ENCODE results near the gene SF3A1.

Gene SF3A1

GRCh38 chr22:30365891-30366290 is 9.2 kb upstream of the SF3A1 start:
- in situ Hi-C loops (cut with MboI; ENCODE audit: low sequenced_read_pairs, unreplicated experiment): no loop called here
- TF ChIP-seq CTCF (IDR thresholded peaks at IDR 0.05; ENCODE audit: borderline replicate concordance, control extremely low read depth, extremely low read depth, insufficient read depth, missing control alignments): no peak
- no peak for DNase-seq (ENCODE audit: low spot score)

GRCh38 chr22:30362651-30363281 is 6.1 kb upstream of the SF3A1 start:
- DNase-seq (ENCODE audit: low spot score): no peak
- TF ChIP-seq CTCF (IDR thresholded peaks at IDR 0.05; ENCODE audit: borderline replicate concordance, control extremely low read depth, extremely low read depth, insufficient read depth, missing control alignments): no peak
- in situ Hi-C loops (cut with MboI; ENCODE audit: low sequenced_read_pairs, unreplicated experiment): no loop called here

GRCh38 chr22:30361916-30362650 is 5.4 kb upstream of the SF3A1 start:
- in situ Hi-C loops (cut with MboI; ENCODE audit: low sequenced_read_pairs, unreplicated experiment): no loop called here
- DNase-seq (ENCODE audit: low spot score): no peak

GRCh38 chr22:30358541-30358940 is 1.8 kb upstream of the SF3A1 start:
- no peak for DNase-seq (ENCODE audit: low spot score)
- in situ Hi-C loops (cut with MboI; ENCODE audit: low sequenced_read_pairs, unreplicated experiment): no loop called here
- TF ChIP-seq CTCF (IDR thresholded peaks at IDR 0.05; ENCODE audit: borderline replicate concordance, control extremely low read depth, extremely low read depth, insufficient read depth, missing control alignments): no peak

More at GRCh38 chr22:30361916-30362650, 5.4 kb upstream of the SF3A1 start:
- TF ChIP-seq CTCF (IDR thresholded peaks at IDR 0.05; ENCODE audit: borderline replicate concordance, control extremely low read depth, extremely low read depth, insufficient read depth, missing control alignments): no peak

- no peak for TF ChIP-seq CTCF (IDR thresholded peaks at IDR 0.05; ENCODE audit: borderline replicate concordance, control extremely low read depth, extremely low read depth, insufficient read depth, missing control alignments)
- DNase-seq (ENCODE audit: low spot score): no peak
- in situ Hi-C loops (cut with MboI; ENCODE audit: low sequenced_read_pairs, unreplicated experiment): no loop called here
These were observed 1.0 kb upstream of the SF3A1 start for GRCh38 chr22:30357650-30358215.

GRCh38 chr22:30357236-30357570 is 509 bp upstream of the SF3A1 start:
- in situ Hi-C loops (cut with MboI; ENCODE audit: low sequenced_read_pairs, unreplicated experiment): no loop called here
- no peak for DNase-seq (ENCODE audit: low spot score)
- TF ChIP-seq CTCF (IDR thresholded peaks at IDR 0.05; ENCODE audit: borderline replicate concordance, control extremely low read depth, extremely low read depth, insufficient read depth, missing control alignments): no peak

Data from GM13976 (cell line).